SIG-M5 treated with dmso at 0.1 percent for 504 hours (cell line): ENCODE results near the gene PCNP.
"Not testable (repeated sequence)": the region's sequence is repeated elsewhere in the genome, so short reads cannot be mapped to it uniquely, and the experiment has no call there.

Experiments
- DNase-seq: peaks from one replicate; lab custom pipeline; 2025; ENCODE audit not compliant: unreplicated experiment; lab: John Stamatoyannopoulos, UW

PCNP gene, protein sequence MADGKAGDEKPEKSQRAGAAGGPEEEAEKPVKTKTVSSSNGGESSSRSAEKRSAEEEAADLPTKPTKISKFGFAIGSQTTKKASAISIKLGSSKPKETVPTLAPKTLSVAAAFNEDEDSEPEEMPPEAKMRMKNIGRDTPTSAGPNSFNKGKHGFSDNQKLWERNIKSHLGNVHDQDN

DNA sequence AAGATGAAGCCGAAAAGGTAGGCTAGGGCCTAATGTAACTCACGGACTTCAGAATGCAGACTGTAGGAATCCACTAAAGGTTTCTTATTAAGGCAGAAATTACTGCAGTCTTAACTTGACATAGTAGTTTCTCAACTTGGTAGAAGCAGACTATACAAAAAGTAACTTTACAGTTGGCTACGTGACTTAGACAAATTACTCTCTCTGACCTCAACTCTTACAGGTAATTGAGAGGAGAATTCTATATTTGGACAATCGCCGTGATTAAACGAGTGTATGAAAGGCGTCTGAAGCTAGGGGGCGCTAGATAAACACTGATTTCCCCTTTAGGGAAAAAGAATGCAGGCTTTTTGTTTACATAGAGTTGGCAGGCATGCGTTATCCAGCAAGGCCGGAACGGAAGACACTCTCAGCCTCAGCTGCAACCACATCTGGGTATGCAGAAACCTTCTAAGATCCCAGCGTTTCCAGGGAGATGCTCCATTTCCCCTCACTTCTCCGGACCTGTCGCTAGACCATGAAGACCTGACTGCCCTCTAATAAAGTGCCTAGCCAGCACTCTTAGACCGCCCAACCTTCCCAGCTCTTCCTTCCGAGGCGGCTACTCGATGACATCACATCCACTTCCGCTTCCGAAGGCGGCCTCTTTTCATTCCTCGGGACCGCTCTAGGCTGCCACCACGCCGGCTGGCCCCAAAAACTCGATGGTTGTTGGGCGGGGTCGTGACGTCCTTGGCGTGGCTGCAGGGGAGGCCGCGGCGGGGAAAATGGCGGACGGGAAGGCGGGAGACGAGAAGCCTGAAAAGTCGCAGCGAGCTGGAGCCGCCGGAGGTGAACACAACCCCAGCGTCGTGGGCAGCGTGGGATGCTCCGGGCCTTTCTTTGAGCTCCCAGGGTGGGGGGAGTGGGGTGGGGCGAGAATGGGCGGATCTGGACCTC is at the start of gene PCNP:
Gene PCNP (plus strand): TSS at position 732 of the 939 bp plus-strand sequence. CDS start 36 bp downstream, at position 768.
- peak; percentile 99 for DNase-seq

DNA sequence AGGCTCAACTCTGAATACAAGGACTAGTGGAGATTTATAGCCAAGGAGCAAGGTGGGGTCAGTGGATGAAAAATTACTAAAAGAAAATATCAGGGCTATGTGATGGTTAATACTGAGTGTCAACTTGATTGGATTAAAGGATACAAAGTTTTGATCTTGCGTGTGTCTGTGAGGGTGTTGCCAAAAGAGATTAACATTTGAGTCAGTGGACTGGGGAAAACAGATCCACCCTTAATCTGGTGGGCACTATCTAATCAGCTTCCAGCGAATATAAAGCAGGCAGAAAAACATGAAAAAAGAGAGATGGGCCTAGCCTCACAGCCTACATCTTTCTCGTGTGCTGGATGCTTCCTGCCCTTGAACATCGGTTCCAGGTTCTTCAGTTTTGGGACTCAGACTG is 46.5 kb upstream of the PCNP start:
- DNase-seq, result no peak

DNA sequence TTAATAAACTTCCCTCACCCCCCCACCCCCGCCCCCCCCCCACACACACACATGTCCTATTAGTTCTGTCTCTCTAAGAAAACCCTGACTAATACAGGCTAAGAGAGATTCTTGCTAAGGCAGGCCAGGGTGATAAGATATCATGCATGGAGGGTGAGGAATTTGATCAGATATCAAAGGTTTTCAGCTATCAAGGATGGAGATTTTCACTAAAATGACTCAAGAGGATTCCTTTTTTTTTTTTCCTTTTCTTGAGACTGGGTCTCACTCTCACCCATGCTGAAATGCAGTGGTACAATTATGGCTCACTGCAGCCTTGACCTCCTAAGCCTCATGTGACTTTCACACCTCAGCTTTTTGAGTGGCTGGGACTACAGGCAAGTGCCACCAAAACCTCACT is 46.1 kb upstream of the PCNP start:
- no peak for DNase-seq

DNA sequence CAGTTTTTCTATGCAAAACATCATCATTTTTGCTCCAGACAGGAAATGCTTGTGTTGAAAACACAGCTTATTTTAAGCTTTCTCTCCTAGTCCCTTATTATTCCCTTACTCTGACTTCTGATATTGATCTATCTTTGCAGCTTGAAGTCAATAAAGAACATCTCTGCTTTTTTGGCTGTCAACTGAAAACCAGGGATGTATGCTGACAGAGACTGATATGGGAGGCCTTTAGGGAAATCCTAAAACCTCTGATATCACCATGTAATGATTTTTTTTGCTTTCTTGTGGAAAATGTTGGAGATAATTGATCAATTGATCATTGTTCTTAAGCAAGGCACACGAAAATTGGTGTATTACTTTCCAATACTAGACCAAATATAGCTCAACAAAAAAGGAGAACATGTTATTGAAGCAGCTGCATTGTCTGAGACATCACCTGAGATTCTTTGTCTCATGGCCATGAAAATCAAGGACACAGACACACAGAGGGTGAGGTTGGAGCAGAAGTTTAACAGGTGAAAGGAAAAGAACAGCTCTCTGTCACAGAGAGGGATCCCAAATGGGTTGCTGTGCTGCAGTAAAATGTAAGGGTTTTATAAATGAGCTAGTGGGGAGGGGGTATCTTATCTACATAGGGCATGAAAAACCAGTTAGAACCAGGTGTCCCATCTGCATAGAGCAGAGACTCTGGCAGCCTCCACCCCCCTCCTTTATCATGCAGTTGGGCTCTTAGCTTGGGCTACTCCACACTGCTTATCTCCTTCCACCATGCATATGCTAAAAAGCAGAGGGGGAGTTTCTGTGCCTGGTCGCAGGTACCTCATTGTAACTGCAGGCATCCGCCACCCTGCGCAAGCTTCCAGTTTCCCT is 43.9 kb upstream of the PCNP start:
- DNase-seq, result no peak

DNA sequence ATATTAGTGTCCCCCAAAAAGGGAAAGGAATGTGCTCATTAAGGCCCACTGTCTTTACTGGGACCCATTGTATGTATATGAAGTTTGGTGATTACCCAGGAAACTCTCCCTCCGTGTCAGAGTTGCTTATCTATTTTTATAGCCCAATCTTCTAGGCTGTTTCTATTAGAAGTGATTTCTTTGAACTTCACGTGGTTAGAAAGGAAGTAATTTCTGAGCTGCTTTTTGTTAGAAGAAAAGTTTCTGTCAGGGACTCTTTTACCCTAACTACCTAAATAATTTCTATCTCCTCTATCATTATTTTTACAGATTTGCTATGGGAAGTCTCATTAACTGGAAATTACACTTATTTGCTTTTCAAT is 43.3 kb upstream of the PCNP start:
- no peak for DNase-seq

DNA sequence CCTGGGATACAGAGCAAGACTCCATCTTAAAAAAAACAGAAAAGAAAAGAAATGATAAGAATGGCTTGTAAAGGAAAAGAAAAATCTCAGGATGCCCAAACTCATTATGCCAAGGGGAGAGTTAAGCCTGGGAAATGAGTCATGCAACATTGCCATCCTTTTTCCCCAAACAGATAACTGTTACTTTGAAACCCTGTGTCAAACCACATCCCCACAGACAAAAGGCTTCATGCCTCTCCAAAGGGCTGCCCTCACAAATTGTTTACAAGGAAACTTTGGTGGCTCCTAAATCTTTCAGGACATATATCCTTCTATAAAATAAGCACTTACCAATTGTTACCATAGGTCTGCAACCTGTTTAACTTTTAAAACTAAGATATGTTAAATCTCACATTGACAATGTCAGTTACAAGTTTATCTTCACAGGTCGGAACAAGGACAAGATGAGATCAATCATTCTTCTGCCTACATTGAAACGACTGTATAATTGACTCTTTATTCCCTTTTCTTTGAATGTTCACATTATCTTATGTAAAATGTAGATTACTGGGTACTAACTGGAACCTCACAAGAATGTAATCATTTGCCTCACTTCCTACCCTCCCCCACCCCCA is 42.4 kb upstream of the PCNP start:
- no peak for DNase-seq

DNA sequence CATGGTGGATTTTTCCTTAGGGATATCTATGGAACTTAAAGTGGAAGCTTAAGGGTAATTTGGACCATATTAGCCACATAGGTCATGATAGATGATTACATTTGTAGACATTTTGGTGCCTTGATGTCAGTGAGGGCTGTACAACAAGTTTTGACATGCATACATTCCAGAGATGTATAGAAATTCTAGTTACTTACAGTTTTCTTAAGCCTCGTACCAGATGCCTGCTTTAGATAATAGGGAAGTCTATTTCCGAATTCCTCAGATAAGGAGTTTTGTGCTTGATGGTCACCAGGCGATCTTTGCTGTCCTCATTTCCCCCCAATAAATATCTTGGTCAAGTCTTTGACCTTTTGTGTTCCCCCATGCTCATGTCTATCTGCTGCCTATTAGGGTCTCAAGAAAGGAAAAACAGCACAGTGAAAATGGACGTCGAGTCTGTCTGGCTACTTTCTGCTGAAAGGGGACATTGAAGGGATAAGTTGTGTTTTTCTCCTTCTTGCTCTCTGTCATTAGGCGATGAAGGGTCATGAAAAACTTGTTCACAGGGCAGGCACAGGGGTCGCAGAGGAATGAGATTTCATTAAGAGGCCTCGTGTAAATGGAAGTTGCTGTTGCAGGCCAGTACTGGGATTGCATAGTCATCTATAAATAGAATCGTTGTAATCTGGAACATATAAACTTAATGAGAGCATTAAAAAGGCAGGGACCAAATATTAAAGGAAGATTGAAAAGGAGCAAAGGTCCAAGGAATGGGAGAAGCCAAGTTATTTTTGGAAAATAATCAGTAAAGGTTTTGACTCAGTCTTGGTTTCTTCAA is 41.0 kb upstream of the PCNP start:
- no peak for DNase-seq

DNA sequence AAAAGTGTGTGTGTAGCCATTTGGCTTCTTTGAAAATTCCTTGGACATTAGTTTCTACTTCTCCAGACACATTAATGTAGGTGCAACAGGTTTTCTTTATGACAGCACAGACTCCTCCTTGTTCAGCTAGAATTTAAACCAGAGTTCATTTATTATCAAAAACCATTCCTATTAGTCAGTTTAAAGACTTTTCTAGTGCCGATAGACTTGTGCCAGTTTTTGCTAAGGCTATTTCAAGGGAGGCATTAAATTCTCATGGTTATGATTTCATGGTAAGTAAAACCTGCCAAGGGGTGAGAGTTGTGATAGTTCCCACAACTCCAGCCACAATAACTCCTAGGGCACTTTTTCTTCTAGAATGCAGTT is 40.4 kb upstream of the PCNP start:
- DNase-seq, result no peak

DNA sequence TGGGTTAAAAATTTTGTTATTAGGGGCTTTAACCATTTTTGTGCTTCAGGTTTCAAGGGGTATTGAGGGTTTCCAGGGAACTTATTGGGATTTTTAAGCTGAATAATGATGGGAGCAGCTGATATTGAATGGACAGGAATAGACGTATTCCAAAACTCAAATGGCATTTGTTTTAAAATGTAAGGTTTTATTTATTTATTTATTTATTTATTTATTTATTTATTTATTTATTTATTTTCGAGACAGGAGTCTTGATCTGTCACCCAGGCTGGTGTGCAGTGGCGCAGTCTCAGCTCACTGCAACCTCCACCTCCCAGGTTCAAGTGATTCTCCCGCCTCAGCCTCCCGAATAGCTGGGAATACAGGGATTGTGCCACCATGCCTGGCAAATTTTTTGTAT is 38.8 kb upstream of the PCNP start:
- no peak for DNase-seq

DNA sequence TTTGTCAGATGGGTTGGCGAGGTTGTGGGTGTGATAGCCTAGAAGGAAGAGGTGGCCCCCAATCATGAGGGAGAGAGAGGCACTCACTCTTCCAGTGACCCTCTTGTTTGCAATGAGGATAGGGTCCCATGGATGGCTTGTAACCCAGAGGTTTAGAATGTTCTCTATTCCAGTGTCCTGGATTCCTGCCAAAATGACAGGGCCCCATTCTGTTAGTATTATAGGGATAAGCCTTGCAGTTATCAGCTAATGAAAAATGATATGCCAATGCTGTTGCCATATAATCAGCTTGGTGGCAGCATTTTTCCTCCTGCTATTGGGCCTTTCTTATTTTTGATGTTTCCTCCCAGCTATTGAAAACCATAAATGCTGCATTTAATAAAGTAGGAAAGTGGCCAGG is 37.7 kb upstream of the PCNP start:
- DNase-seq, result no peak

DNA sequence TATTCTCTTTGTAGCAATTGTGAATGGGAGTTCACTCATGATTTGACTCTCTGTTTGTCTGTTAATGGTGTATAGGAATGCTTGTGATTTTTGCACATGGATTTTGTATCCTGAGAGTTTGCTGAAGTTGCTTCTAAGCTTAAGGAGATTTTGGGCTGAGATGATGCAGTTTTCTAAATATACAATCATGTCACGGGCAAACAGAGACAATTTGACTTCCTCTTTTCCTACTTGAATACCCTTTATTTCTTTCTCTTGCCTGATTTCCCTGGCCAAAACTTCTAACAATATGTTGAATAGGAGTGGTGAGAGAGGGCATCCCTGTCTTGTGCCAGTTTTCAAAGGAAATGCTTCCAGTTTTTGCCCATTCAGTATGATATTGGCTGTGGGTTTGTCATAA is 37.0 kb upstream of the PCNP start:
- DNase-seq, result not testable (repeated sequence)

DNA sequence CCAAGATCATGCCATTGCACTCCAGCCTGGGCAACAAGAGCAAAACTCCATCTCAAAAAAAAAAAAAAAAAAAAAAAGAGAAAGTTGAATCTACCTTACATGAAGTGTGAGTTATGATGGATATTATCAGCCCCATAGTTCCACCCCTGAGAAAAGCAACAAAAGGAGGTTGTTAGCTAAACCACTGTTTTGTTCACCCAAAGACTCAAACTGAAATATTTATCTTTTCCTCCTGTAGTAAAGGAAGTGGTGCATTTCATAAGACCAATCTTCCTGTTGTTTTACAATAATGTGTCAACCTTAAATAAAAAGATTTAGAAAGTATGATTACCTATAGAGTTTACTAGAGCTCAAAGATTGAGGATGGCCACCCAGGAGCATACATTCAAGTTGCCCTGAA is 31.0 kb upstream of the PCNP start:
- DNase-seq, result no peak

DNA sequence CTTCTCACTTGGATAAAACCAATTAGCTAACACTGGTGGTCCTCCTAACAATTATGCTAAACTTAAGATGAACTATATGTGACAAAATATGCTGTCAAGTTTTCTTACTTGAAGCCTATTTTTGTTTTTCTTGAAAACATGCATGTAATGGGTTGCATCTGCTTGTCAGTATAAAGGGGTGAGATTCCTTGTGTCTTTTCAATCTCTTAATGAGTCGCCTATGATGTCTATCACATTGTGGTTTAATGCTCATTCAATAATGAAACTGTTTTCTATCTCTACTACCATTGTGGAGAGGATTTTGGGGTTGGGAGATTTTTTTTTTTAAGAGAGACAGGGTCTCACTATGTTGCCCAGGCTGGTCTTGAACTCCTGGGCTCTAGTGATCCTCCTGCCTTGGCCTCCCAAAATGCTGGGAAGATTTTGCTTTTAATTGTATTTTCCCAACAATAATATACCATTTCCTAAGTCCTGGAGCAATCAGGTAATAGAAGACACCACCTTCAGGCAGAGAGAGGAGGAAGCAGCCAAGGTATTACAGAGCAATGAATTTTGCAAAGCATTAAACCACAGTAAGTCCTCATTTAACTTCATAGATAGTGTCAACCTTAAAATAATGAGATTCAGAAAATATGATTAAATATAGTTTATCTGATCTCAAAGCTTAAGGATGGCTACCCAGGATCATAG is 29.7 kb upstream of the PCNP start:
- no peak for DNase-seq

DNA sequence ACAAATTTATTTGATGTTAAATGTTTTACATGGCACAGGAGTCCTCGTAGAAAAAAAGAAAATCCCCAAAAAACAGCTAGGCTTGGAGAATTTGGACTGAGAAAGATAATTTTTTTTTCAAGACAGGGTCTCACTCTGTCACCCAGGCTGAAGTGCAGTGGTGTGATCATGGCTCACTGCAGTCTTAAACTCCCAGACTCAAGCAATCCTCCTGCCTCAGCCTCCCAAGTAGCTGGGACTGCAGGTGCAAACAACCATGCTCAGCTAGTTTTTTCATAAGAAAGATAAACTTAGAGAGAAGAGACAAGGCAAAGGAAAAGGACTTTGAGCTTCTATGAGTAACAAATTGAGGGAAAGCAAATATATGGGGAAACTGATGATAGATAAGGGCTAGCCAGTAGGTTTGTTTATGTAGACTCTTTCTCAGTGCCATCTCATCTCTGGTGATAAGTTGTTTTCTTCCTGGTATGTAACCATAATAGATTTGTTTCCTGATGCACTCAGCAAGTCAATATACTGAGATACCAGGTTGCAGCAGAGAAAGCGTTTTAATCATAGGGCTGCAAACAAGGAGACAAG is 25.4 kb upstream of the PCNP start:
- no peak for DNase-seq

DNA sequence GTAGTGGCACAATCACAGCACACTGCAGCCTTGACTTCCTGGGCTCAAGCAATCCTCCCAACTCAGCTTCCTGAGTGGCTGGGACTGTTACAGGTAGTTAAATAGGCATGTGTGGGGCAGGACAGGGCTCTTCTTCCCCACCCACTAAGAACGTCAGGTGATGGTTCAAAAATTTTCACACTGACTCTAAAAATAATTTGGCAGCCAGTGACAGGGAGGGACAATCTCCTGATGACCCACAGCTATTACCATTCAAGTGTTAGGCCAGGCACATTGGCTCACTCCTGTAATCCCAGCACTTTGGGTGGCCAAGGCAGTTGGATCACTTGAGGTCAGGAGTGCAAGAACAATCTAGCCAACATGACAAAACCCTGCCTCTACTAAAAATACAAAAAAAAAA is 24.5 kb upstream of the PCNP start:
- DNase-seq, result no peak

DNA sequence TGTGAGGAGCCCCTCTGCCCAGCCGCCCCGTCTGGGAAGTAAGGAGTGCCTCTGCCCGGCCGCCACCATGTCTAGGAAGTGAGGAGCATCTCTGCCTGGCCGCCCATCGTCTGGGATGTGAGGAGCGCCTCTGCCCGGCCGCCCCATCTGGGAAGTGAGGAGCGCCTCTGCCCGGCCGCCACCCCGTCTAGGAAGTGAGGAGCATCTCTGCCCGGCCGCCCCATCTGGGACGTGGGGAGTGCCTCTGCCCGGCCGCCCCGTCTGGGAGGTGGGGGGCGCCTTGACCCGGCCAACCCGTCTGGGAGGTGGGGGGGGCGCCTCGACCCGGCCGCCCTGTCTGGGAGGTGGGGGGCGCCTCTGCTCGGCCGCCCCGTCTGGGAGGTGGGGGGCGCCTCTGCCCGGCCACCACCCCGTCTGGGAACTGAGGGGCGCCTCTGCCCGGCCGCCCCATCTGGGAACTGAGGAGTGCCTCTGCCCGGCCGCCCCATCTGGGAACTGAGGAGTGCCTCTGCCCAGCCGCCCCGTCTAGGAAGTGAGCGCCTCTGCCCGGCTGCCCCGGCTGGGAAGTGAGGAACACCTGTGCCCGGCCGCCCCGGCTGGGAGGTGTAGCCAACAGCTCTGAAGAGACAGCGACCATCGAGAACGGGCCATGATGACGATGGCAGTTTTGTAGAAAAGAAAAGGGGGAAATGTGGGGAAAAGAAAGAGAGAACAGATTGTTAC is 22.5 kb upstream of the PCNP start:
- DNase-seq, result not testable (repeated sequence)

DNA sequence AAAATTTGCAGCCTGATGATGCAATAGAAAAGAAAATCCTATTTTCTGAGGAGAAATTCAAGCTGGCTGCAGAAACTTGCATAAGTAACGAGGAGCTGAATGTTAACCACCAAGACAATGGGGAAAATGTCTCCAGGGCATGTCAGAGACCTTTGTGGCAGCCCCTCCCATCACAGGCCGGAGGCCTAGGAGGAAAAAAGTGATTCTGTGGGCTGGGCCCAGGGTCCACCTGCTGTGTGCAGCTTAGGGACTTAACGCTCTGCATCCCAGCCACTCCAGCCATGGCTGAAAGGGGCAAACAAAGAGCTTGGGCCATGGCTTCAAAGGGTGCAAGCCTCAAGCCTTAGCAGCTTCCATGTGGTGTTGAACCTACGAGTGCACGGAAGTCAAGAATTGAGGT is 20.6 kb upstream of the PCNP start:
- DNase-seq, result not testable (repeated sequence)

DNA sequence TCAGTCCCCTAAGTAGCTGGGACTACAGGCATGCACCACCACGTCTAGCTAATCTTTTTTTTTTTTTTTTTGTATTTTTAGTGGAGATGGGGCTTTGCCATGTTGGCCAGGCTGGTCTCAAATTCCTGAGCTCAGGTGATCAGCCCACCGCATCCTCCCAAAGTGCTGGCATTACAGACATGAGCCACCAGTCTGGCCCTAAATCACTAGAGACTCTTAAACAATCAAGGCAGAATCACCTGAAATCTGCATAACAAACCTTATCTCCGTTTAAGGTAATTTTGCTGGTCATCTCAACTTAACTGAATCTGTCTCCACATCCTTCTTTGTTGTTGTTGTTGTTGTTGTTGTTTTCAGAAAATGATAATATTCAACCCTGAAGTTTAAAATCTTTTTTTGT is 17.9 kb upstream of the PCNP start:
- no peak for DNase-seq
